H9 (cell line): ENCODE results near the gene NEK5. TPM values are rescaled to one million over a fixed set of nuclear protein-coding genes. Genes with fewer than 3 reads are reported as not detected.

Experiments used
- DNase-seq: peaks from one replicate; pipeline ENCODE4 v3.0.0-alpha.2; 2017
- H2AFZ ChIP-seq: one replicate; pipeline ENCODE4 v1.6.1; 2013; ENCODE audit warnings: mild to moderate bottlenecking, low read length, control low read depth, moderate library complexity
- H2AK5ac ChIP-seq: 2 replicates; pipeline ENCODE4 v1.6.1; 2013; ENCODE audit warnings: low read length, control low read depth, mixed read lengths; ENCODE audit not compliant: insufficient read length
- H2BK120ac ChIP-seq: one replicate; pipeline ENCODE4 v1.6.1; 2013; ENCODE audit warnings: low read depth, mild to moderate bottlenecking, low read length, control low read depth, inconsistent platforms; ENCODE audit not compliant: poor library complexity, severe bottlenecking
- H2BK12ac ChIP-seq: 2 replicates; pipeline ENCODE4 v1.6.1; 2013; ENCODE audit warnings: low read length, control low read depth, mixed read lengths, low read depth; ENCODE audit not compliant: insufficient read length
- H2BK15ac ChIP-seq: 2 replicates; pipeline ENCODE4 v1.6.1; 2013; ENCODE audit warnings: low read depth, low read length, control low read depth
- H2BK20ac ChIP-seq: one replicate; pipeline ENCODE4 v1.6.1; 2013; ENCODE audit warnings: low read depth, mild to moderate bottlenecking, low read length, control low read depth, inconsistent platforms; ENCODE audit not compliant: poor library complexity, severe bottlenecking
- H2BK5ac ChIP-seq: 2 replicates; pipeline ENCODE4 v1.6.1; 2013; ENCODE audit warnings: low read length, control low read depth, mixed read lengths; ENCODE audit not compliant: insufficient read length
- H3K14ac ChIP-seq: 2 replicates; pipeline ENCODE4 v1.6.1; 2013; ENCODE audit warnings: low read length, control low read depth; ENCODE audit not compliant: insufficient read depth
- H3K18ac ChIP-seq: 2 replicates; pipeline ENCODE4 v1.6.1; 2013; ENCODE audit warnings: low read depth, mild to moderate bottlenecking, mixed read lengths, low read length, control low read depth; ENCODE audit not compliant: insufficient read length
- H3K23ac ChIP-seq: 2 replicates; pipeline ENCODE4 v1.6.1; 2013; ENCODE audit warnings: low read length, control low read depth, mixed read lengths, low read depth; ENCODE audit not compliant: insufficient read length
- H3K23me2 ChIP-seq: 2 replicates; pipeline ENCODE4 v1.6.1; 2013; ENCODE audit warnings: low read depth, mild to moderate bottlenecking, mixed read lengths, low read length, control low read depth; ENCODE audit not compliant: insufficient read length, poor library complexity, severe bottlenecking
- H3K27ac ChIP-seq: 2 replicates; pipeline ENCODE4 v1.5.1; 2013; ENCODE audit warnings: low read length, control low read depth, mixed read lengths, low read depth; ENCODE audit not compliant: insufficient read length
- H3K27me3 ChIP-seq: 2 replicates; pipeline ENCODE4 v1.6.1; 2013; ENCODE audit warnings: low read length, control low read depth, inconsistent platforms; ENCODE audit not compliant: insufficient read depth
- H3K4ac ChIP-seq: 2 replicates; pipeline ENCODE4 v1.6.1; 2013; ENCODE audit warnings: low read depth, mild to moderate bottlenecking, control low read depth, inconsistent platforms, low read length, moderate library complexity
- H3K4me1 ChIP-seq: 2 replicates; pipeline ENCODE4 v1.6.1; 2013; ENCODE audit warnings: low read length, control low read depth, inconsistent platforms; ENCODE audit not compliant: insufficient read depth
- H3K4me2 ChIP-seq: 2 replicates; pipeline ENCODE4 v1.6.1; 2013; ENCODE audit warnings: low read length, control low read depth, mixed read lengths; ENCODE audit not compliant: insufficient read length, insufficient read depth
- H3K56ac ChIP-seq: 2 replicates; pipeline ENCODE4 v1.6.1; 2013; ENCODE audit warnings: low read depth, mild to moderate bottlenecking, mixed read lengths, low read length, control low read depth; ENCODE audit not compliant: insufficient read length
- H3K79me1 ChIP-seq: 2 replicates; pipeline ENCODE4 v1.6.1; 2013; ENCODE audit warnings: low read depth, mild to moderate bottlenecking, moderate library complexity, low read length, control low read depth, inconsistent platforms; ENCODE audit not compliant: insufficient read depth, poor library complexity, severe bottlenecking
- H3K79me2 ChIP-seq: 2 replicates; pipeline ENCODE4 v1.6.1; 2013; ENCODE audit warnings: low read length, control low read depth, inconsistent platforms; ENCODE audit not compliant: insufficient read depth
- H3K9ac ChIP-seq: 2 replicates; pipeline ENCODE4 v1.6.1; 2013; ENCODE audit warnings: low read length, control low read depth, mixed read lengths; ENCODE audit not compliant: insufficient read length; ENCODE audit errors: extremely low read depth
- H3K9me3 ChIP-seq: one replicate; pipeline ENCODE4 v1.6.1; 2013; ENCODE audit warnings: low read depth, low read length, inconsistent platforms; ENCODE audit not compliant: control insufficient read depth
- H3T11ph ChIP-seq: one replicate; pipeline ENCODE4 v1.6.1; 2013; ENCODE audit warnings: mild to moderate bottlenecking, low read length, control low read depth, inconsistent platforms
- H4K20me1 ChIP-seq: one replicate; pipeline ENCODE4 v1.6.1; 2013; ENCODE audit not compliant: control insufficient read depth, insufficient read length, insufficient read depth
- H4K5ac ChIP-seq: 2 replicates; pipeline ENCODE4 v1.6.1; 2013; ENCODE audit warnings: low read depth, mild to moderate bottlenecking, mixed read lengths, low read length, control low read depth; ENCODE audit not compliant: insufficient read length
- H4K8ac ChIP-seq: replicated peaks from 2 replicates; pipeline ENCODE4 v1.6.1; 2013; ENCODE audit warnings: low read length, control low read depth, mixed read lengths, low read depth; ENCODE audit not compliant: insufficient read length
- H4K91ac ChIP-seq: 2 replicates; pipeline ENCODE4 v1.6.1; 2013; ENCODE audit warnings: low read depth, mild to moderate bottlenecking, moderate library complexity, mixed read lengths, low read length, control low read depth; ENCODE audit not compliant: insufficient read length
- H3K27ac Mint-ChIP-seq, 3 experiments: 2 replicates in 2 of 3; 3 replicates in 1 of 3; pipeline ENCODE4 v1.8.0; 2020 to 2021; ENCODE audit warnings: mixed read lengths in 3 of 3, mild to moderate bottlenecking in 1 of 3, moderate library complexity in 1 of 3
- H3K27me3 Mint-ChIP-seq: 2 replicates; pipeline ENCODE4 v1.8.0; 2021; ENCODE audit warnings: low read depth, mild to moderate bottlenecking, moderate library complexity, mixed read lengths
- H3K36me3 Mint-ChIP-seq, 3 experiments: 2 replicates in 2 of 3; 3 replicates in 1 of 3; pipeline ENCODE4 v1.8.0; 2020 to 2021; ENCODE audit warnings: low read depth in 3 of 3, mixed read lengths in 3 of 3; ENCODE audit not compliant: insufficient read depth in 1 of 3
- H3K4me1 Mint-ChIP-seq, 2 experiments: 2 replicates each; pipeline ENCODE4 v1.8.0; 2020; ENCODE audit warnings: mixed read lengths in 2 of 2
- H3K4me3 Mint-ChIP-seq, 2 experiments: 2 replicates in 1 of 2; 3 replicates in 1 of 2; pipeline ENCODE4 v1.8.0; 2020 to 2021; ENCODE audit warnings: mild to moderate bottlenecking in 2 of 2, mixed read lengths in 2 of 2, moderate library complexity in 1 of 2
- H3K9me3 Mint-ChIP-seq, 2 experiments: 2 replicates in 1 of 2; 3 replicates in 1 of 2; pipeline ENCODE4 v1.8.0; 2020; ENCODE audit warnings: mild to moderate bottlenecking in 2 of 2, mixed read lengths in 2 of 2, moderate library complexity in 1 of 2
- WGBS: extraction: QIAGEN DNeasy Blood & Tissue Kit; methylation state at CpG from one replicate; pipeline ENCODE4 v1.1.7; 2013; ENCODE audit warnings: missing lambda C conversion rate, low lambda C conversion rate, mixed read lengths; ENCODE audit not compliant: insufficient read length; ENCODE audit errors: extremely low coverage; 5-methylcytosine and 5-hydroxymethylcytosine counted together
- total RNA-seq: library from RNA; stranded (reverse); gene quantifications from 2 replicates; pipeline ENCODE4 v1.2.1, GENCODE V29; 2021
- TF ChIP-seq, protein P1 (sequence below): fragments of 200-600 bp; sonication (generic); conservative IDR thresholded peaks from 3 replicates; pipeline ENCODE4 v1.8.0; 2021; ENCODE audit warnings: antibody characterized with exemption, mild to moderate bottlenecking

The NEK5 gene
- total RNA-seq, 1 experiment from 2014 or later = 0.26 TPM

DNA sequence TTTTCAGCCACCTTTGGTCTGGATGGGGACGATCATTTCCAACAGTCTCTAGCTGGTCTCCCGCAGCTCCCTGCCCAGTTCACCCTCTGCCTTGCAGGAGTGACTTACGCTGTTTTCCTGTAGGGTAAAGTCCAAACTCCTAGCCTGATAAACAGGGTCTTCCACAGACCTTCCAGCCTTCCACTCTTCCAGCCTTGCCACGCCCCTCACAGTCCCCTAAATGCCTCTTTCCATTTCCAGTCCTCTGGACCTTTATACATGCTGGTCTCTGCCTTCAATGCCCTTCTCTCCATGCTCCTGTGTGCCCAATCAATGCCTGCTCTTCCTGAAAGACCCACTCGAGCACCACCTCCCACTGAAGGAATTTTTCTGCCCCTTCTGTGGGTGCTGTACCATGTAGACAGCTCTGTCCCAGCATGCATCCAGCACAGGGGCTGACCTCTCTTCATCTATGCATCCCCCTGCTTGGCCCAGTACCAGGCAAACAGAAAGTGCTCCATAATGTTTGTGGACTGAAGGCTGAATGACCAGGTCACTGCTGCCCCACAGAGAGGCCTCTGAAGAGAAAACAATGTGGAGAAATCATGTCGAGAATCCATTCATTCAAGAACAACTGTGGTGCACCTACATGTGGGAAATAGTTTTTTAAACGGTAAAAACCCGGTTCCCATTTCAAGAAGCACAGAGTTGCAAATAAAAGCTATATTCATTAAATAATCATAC is 122.2 kb downstream of the NEK5 start:
- no peak overlapping the region for H2AFZ ChIP-seq
- no peak overlapping the region for H3K4me3 Mint-ChIP-seq

More for the DNA sequence above, 122.2 kb downstream of the NEK5 start:
- Histone ChIP-seq H2BK15ac (no peak overlapping the region), H4K91ac (no peak overlapping the region), H4K8ac (no peak overlapping the region), H3K56ac (no peak overlapping the region), H3T11ph (no peak overlapping the region), H3K9ac (no peak overlapping the region), H3K9me3 (no peaks in the 10 kb centered on the region), H3K79me2 (no peaks in the 10 kb centered on the region), H2AK5ac (no peak overlapping the region), H2BK12ac (no peak overlapping the region), H3K27ac (no peak overlapping the region), H3K79me1 (no peaks in the 10 kb centered on the region), H3K4ac (no peak overlapping the region), H3K23me2 (peaks cover 8% of the 10 kb centered on the region), H2BK5ac (no peak overlapping the region), H3K27me3 (peaks cover 12% of the 10 kb centered on the region; the same call in 1 of the 2 replicates), H3K4me2 (no peak overlapping the region), H3K4me1 (no peaks in the 10 kb centered on the region), H2BK120ac (no peak overlapping the region), H3K14ac (no peak overlapping the region), H2BK20ac (no peak overlapping the region), H4K20me1 (no peaks in the 10 kb centered on the region), H4K5ac (no peak overlapping the region), H3K23ac (no peak overlapping the region), H3K18ac (no peak overlapping the region)
- H3K36me3 Mint-ChIP-seq = peaks cover 8% of the 10 kb centered on the region in 3 experiments; a peak in 5 of 7 replicates
- H3K4me1 Mint-ChIP-seq = peaks cover 13 to 23% of the 10 kb centered on the region in 2 experiments; a peak in 3 of 4 replicates
- peaks cover 2 to 3% of the 10 kb centered on the region in 2 experiments; a peak in 2 of 5 replicates for H3K9me3 Mint-ChIP-seq
- TF ChIP-seq, protein P1, sequence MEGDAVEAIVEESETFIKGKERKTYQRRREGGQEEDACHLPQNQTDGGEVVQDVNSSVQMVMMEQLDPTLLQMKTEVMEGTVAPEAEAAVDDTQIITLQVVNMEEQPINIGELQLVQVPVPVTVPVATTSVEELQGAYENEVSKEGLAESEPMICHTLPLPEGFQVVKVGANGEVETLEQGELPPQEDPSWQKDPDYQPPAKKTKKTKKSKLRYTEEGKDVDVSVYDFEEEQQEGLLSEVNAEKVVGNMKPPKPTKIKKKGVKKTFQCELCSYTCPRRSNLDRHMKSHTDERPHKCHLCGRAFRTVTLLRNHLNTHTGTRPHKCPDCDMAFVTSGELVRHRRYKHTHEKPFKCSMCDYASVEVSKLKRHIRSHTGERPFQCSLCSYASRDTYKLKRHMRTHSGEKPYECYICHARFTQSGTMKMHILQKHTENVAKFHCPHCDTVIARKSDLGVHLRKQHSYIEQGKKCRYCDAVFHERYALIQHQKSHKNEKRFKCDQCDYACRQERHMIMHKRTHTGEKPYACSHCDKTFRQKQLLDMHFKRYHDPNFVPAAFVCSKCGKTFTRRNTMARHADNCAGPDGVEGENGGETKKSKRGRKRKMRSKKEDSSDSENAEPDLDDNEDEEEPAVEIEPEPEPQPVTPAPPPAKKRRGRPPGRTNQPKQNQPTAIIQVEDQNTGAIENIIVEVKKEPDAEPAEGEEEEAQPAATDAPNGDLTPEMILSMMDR = no peak
- peaks cover 26% of the 10 kb centered on the region for H3K27me3 Mint-ChIP-seq
- no CpG with 5 or more reads among the region's 8 CpGs for WGBS
- no peak overlapping the region for H3K27ac Mint-ChIP-seq
- no peak for DNase-seq
